K562 (cell line): ENCODE measurements around the gene PRKG1. TPM values are rescaled to one million over a fixed set of nuclear protein-coding genes. Genes with fewer than 3 reads are reported as not detected.

Source experiments
- ATAC-seq: fragments of 200-7000 bp; cut with Tn5 transposase; 3 replicates; pipeline ENCODE4 v1.9.1; 2020; ENCODE audit warnings: moderate library complexity
- BruUV-seq: library from RNA; stranded (reverse); fragments of 400-500 nt; replicated peaks from 2 replicates; lab custom pipeline; 2021; lab: Mats Ljungman, UMichigan
- CTCF ChIA-PET: fragments of 300-600 bp; formaldehyde crosslinking; extraction: SDS; loops from one replicate; lab custom pipeline; 2021; ENCODE audit warnings: low intra/inter-chr PET ratio; lab: Yijun Ruan, JAX
- POLR2A ChIA-PET: fragments of 300-600, 350-650 bp; sonication (Branson Sonifier 250); formaldehyde crosslinking; extraction: SDS; loops from one replicate; lab custom pipeline; 2021; ENCODE audit warnings: antibody characterized with exemption, inconsistent platforms; lab: Yijun Ruan, JAX
- DNase-seq, 4 experiments: peaks; one replicate each; pipeline versions ENCODE4 v3.0.0 to v3.0.0-alpha.2; 2011 to 2018; ENCODE audit warnings: low spot score in 3 of 4, mixed read lengths in 3 of 4; ENCODE audit errors: extremely low read depth in 1 of 4
- FAIRE-seq: peaks from 2 replicates; lab custom pipeline; 2011; peaks lifted over from hg19 to GRCh38; lab: Jason Lieb, UNC
- H2AFZ ChIP-seq: 2 replicates; pipeline ENCODE4 v1.6.0; 2011; ENCODE audit warnings: low read depth, low read length, control low read depth, inconsistent platforms
- H3K27ac ChIP-seq: fragments of 200-600 bp; 3 replicates; pipeline ENCODE4 v1.8.0; 2011; ENCODE audit warnings: low read depth, mild to moderate bottlenecking, control low read depth, inconsistent platforms, low read length, moderate library complexity, mixed read lengths; ENCODE audit errors: extremely low read depth
- H3K27me3 ChIP-seq, 2 experiments: fragments of 300-600 bp in 1 of 2; 2 replicates in 1 of 2; 3 replicates in 1 of 2; pipeline versions ENCODE4 v1.6.0 to v1.8.0; 2011; ENCODE audit warnings: inconsistent platforms in 2 of 2, low read length in 2 of 2, mild to moderate bottlenecking in 1 of 2, mixed read lengths in 1 of 2, moderate library complexity in 1 of 2; ENCODE audit not compliant: control insufficient read depth in 2 of 2, insufficient read depth in 2 of 2
- H3K36me3 ChIP-seq: fragments of 300-600 bp; 3 replicates; pipeline ENCODE4 v1.8.0; 2011; ENCODE audit warnings: mild to moderate bottlenecking, low read length, inconsistent platforms; ENCODE audit not compliant: control insufficient read depth, insufficient read depth
- H3K4me1 ChIP-seq, 2 experiments: fragments of 200-600 bp in 1 of 2; replicated peaks in 1 of 2; 2 replicates in 1 of 2; 3 replicates in 1 of 2; pipeline versions ENCODE4 v1.5.1 to v1.8.0; 2011; ENCODE audit warnings: inconsistent platforms in 2 of 2, low read length in 2 of 2, mild to moderate bottlenecking in 1 of 2, mixed read lengths in 1 of 2, moderate library complexity in 1 of 2; ENCODE audit not compliant: control insufficient read depth in 2 of 2, insufficient read depth in 2 of 2
- H3K4me2 ChIP-seq: 2 replicates; pipeline ENCODE4 v1.6.1; 2011; ENCODE audit warnings: low read length, control low read depth, inconsistent platforms, mixed read lengths; ENCODE audit not compliant: insufficient read depth
- H3K4me3 ChIP-seq: fragments of 200-600 bp; sonication (generic), shearing (Covaris generic); 2 replicates; pipeline ENCODE4 v1.5.1; 2016; ENCODE audit warnings: control low read depth, inconsistent platforms
- H3K79me2 ChIP-seq: fragments of 200-600 bp; 3 replicates; pipeline ENCODE4 v1.8.0; 2011; ENCODE audit warnings: low read length, inconsistent platforms; ENCODE audit not compliant: control insufficient read depth, insufficient read depth
- H3K9ac ChIP-seq, 2 experiments: 2 replicates each; pipeline versions ENCODE4 v1.6.0 to v1.6.1; 2011; ENCODE audit warnings: low read depth in 2 of 2, low read length in 2 of 2, control low read depth in 1 of 2, inconsistent platforms in 1 of 2, mild to moderate bottlenecking in 1 of 2, mixed read lengths in 1 of 2; ENCODE audit not compliant: insufficient read depth in 1 of 2
- H3K9me1 ChIP-seq: one replicate; pipeline ENCODE4 v1.6.0; 2011; ENCODE audit warnings: inconsistent platforms, mild to moderate bottlenecking, low read length, moderate library complexity; ENCODE audit not compliant: control insufficient read depth, insufficient read depth
- H3K9me3 ChIP-seq: replicated peaks from 2 replicates; pipeline ENCODE4 v1.5.1; 2011; ENCODE audit warnings: low read depth, low read length, inconsistent platforms; ENCODE audit not compliant: control insufficient read depth, insufficient read depth
- H4K20me1 ChIP-seq: replicated peaks from 2 replicates; pipeline ENCODE4 v1.6.1; 2011; ENCODE audit warnings: low read length, inconsistent platforms, mixed read lengths; ENCODE audit not compliant: control insufficient read depth, insufficient read depth
- ATF1 ChIP-seq, 2 experiments: fragments of 450-650 bp in 1 of 2; IDR thresholded peaks; 2 replicates each; pipeline ENCODE4 v1.6.1; 2016; ENCODE audit warnings: missing compliant biosample characterization in 1 of 2, missing genetic modification characterization in 1 of 2
- BCLAF1 ChIP-seq, 2 experiments: fragments of 450-650 bp in 1 of 2; IDR thresholded peaks; 2 replicates each; pipeline ENCODE4 v1.6.1; 2011 to 2017; ENCODE audit warnings: low read depth in 2 of 2, antibody characterized with exemption in 1 of 2, borderline replicate concordance in 1 of 2, low read length in 1 of 2, mild to moderate bottlenecking in 1 of 2, mixed read lengths in 1 of 2; ENCODE audit not compliant: control insufficient read depth in 1 of 2
- ESRRB ChIP-seq: fragments of 250-450 bp; sonication (Bioruptor Pico); IDR thresholded peaks from 2 replicates; pipeline ENCODE4 v1.5.0; 2020; ENCODE audit warnings: mild to moderate bottlenecking, moderate library complexity, borderline replicate concordance
- MYC ChIP-seq, 2 experiments: fragments of 250-450 bp in 1 of 2; sonication (Bioruptor Pico) in 1 of 2; IDR thresholded peaks; 2 replicates each; pipeline versions ENCODE4 v1.5.1 to v1.6.1; 2012 to 2021; ENCODE audit warnings: low read depth in 2 of 2, borderline replicate concordance in 1 of 2, improper control_type of control experiment in 1 of 2, low read length in 1 of 2, mild to moderate bottlenecking in 1 of 2, moderate library complexity in 1 of 2
- PHF20 ChIP-seq: fragments of 450-650 bp; IDR thresholded peaks from 2 replicates; pipeline ENCODE4 v1.6.1; 2018; ENCODE audit not compliant: partially characterized antibody
- SLC30A9 ChIP-seq: fragments of 250-450 bp; sonication (Bioruptor Pico); IDR thresholded peaks from 2 replicates; pipeline ENCODE4 v1.8.0; 2022; ENCODE audit warnings: mild to moderate bottlenecking, moderate library complexity
- STAT5B ChIP-seq: fragments of 250-450 bp; sonication (Bioruptor Pico); IDR thresholded peaks from 2 replicates; pipeline ENCODE4 v1.8.0; 2021; ENCODE audit warnings: mild to moderate bottlenecking, inconsistent platforms
- USF1 ChIP-seq: sonication (generic); formaldehyde crosslinking; IDR thresholded peaks from 2 replicates; pipeline ENCODE4 v1.9.0; 2022; ENCODE audit warnings: mild to moderate bottlenecking, missing genetic modification reagents
- ZBTB26 ChIP-seq: fragments of 450-650 bp; formaldehyde crosslinking; IDR thresholded peaks from 2 replicates; pipeline ENCODE4 v1.4.0; 2022; ENCODE audit warnings: missing genetic modification characterization
- ZNF311 ChIP-seq: fragments of 250-450 bp; sonication (Bioruptor Pico); IDR thresholded peaks from 2 replicates; pipeline ENCODE4 v1.4.0; 2020; ENCODE audit warnings: mild to moderate bottlenecking, moderate library complexity
- ZNF764 ChIP-seq: fragments of 250-450 bp; sonication (Bioruptor Pico); IDR thresholded peaks from 2 replicates; pipeline ENCODE4 v1.4.0; 2020; ENCODE audit warnings: low read depth, mild to moderate bottlenecking, moderate library complexity
- whole genome bisulfite sequencing: fragments of 100-300 bp; shearing (Covaris generic); methylation state at CpG from one replicate; pipeline ENCODE4 v1.1.6; 2016; ENCODE audit warnings: low coverage, mixed read lengths; ENCODE audit not compliant: insufficient coverage; ENCODE audit errors: missing lambda C conversion rate; 5-methylcytosine and 5-hydroxymethylcytosine counted together
- in situ Hi-C: fragments of 300-500 bp; cut with MboI; formaldehyde crosslinking; loops from 4 replicates; pipeline ENCODE4 v1.15.0; 2018; ENCODE audit warnings: inconsistent platforms, mixed read lengths
- intact Hi-C: fragments of 100-400 bp; cut with micrococcal nuclease; formaldehyde crosslinking; loops from 2 replicates; pipeline ENCODE4 v1.14.2; 2022
- polyA plus RNA-seq, 8 experiments: library from polyadenylated mRNA; depleted of rRNA in 4 of 8; stranded (reverse) in 5 of 8; unstranded in 3 of 8; fragments of >200 nt; fragmentation: Nextera tagmentation in 2 of 8; fragmentation: Illumina TruSeq in 1 of 8; extraction: Ambion mirVana in 2 of 8; extraction: Trizol in 1 of 8; gene quantifications; 2 replicates each; pipeline versions ENCODE4 v1.2.1 to v1.2.3, GENCODE V29; 2011 to 2014; ENCODE audit warnings: inconsistent platforms in 1 of 8, missing spikeins in 1 of 8
- total RNA-seq, 7 experiments: library from RNA; depleted of rRNA in 6 of 7; stranded (reverse); fragments of >200 nt in 6 of 7; fragmentation: Illumina TruSeq in 2 of 7; extraction: Trizol in 2 of 7; gene quantifications; 2 replicates each; pipeline versions ENCODE4 v1.2.1 to v1.2.3, GENCODE V29; 2011 to 2021; ENCODE audit warnings: low replicate concordance in 1 of 7

Gene PRKG1
- total and polyA plus RNA-seq, 9 of the 15 experiments (the other 6 are each of a cell fraction or from before 2014, with no cell fraction given) = 0.22 TPM; not detected in 8

- no peaks in the 10 kb centered on the region for H3K36me3 ChIP-seq
- no peak for FAIRE-seq
- ATAC-seq = no peak
- no peak overlapping the region for H3K4me2 ChIP-seq
- CTCF ChIA-PET = no interaction called here
- H3K27me3 ChIP-seq = no peaks in the 10 kb centered on the region
- TF ChIP-seq USF1 (CRISPR knock-in tag) (no peak), PHF20 (no peak), BCLAF1 (IDR thresholded peaks at IDR 0.05; ENCODE audit: borderline replicate concordance in 1 of 2, control insufficient read depth in 1 of 2, low read depth in 2 of 2, low read length in 1 of 2) (no peak), ESRRB (CRISPR knock-in tag) (no peak), ZNF764 (CRISPR knock-in tag) (no peak), ZNF311 (no peak), ATF1 (CRISPR knock-in tag; IDR thresholded peaks at IDR 0.05) (no peak), ATF1 (tag; IDR thresholded peaks at IDR 0.05) (no peak), STAT5B (CRISPR knock-in tag) (no peak), SLC30A9 (CRISPR knock-in tag) (no peak), MYC (IDR thresholded peaks at IDR 0.05; ENCODE audit: low read depth, low read length) (no peak), MYC (CRISPR knock-in tag; IDR thresholded peaks at IDR 0.05; ENCODE audit: borderline replicate concordance, low read depth) (no peak), ZBTB26 (CRISPR knock-in tag) (no peak)
- TF ChIP-seq, all 486 proteins: peak for 0
- H3K9me3 ChIP-seq = no peaks in the 10 kb centered on the region
- H3K9ac ChIP-seq = no peak overlapping the region
- WGBS = 0% methylated on average over 1 of the region's 1 CpG
- BruUV-seq = no TSS peak
- H4K20me1 ChIP-seq = no peaks in the 10 kb centered on the region
- no peak for DNase-seq
- H3K4me1 ChIP-seq = no peaks in the 10 kb centered on the region
- H3K79me2 ChIP-seq = no peaks in the 10 kb centered on the region
- no peak overlapping the region for H2AFZ ChIP-seq
- POLR2A ChIA-PET = no interaction called here
- H3K4me3 ChIP-seq = no peak overlapping the region
- H3K9me1 ChIP-seq = no peaks in the 10 kb centered on the region
- in situ Hi-C loops = no loop called here
- intact Hi-C loops = no loop called here
- no peak overlapping the region for H3K27ac ChIP-seq
These were observed 829.4 kb downstream of the PRKG1 start for GRCh38 chr10:51903675-51904074.
